Dendritic cell treated with granulocyte-macrophage colony-stimulating factor and Interleukin-4, amounts not matched to agents 40 ng/mL and 50 ng/mL, for 4 days (primary cell): Measurements from ENCODE around the gene SELENBP1.
"Not testable (repeated sequence)": the region's sequence is repeated elsewhere in the genome, so short reads cannot be mapped to it uniquely, and the experiment has no call there.

Source experiments
- H3K27ac Mint-ChIP-seq: one replicate; pipeline ENCODE4 v1.8.0; 2022; ENCODE audit warnings: mild to moderate bottlenecking, mixed read lengths
- H3K27me3 Mint-ChIP-seq: one replicate; pipeline ENCODE4 v1.8.0; 2022; ENCODE audit warnings: mild to moderate bottlenecking, mixed read lengths
- H3K36me3 Mint-ChIP-seq: one replicate; pipeline ENCODE4 v1.8.0; 2022; ENCODE audit warnings: low read depth, mixed read lengths
- H3K4me1 Mint-ChIP-seq: one replicate; pipeline ENCODE4 v1.8.0; 2022; ENCODE audit warnings: low read depth, mixed read lengths
- H3K4me3 Mint-ChIP-seq: one replicate; pipeline ENCODE4 v1.8.0; 2022; ENCODE audit warnings: mild to moderate bottlenecking, moderate library complexity, mixed read lengths
- H3K9me3 Mint-ChIP-seq: one replicate; pipeline ENCODE4 v1.8.0; 2022; ENCODE audit warnings: mixed read lengths
- intact Hi-C: fragments of 100-400 bp; cut with micrococcal nuclease; formaldehyde crosslinking; loops from one replicate; pipeline ENCODE4 v1.15.0; 2022

The SELENBP1 gene

GRCh38 chr1:151368393-151369301 lies 3.9 kb downstream of the SELENBP1 start:
- Mint-ChIP-seq H3K27me3 (no peaks in the 10 kb centered on the region), H3K36me3 (no peaks in the 10 kb centered on the region), H3K27ac (no peak overlapping the region), H3K4me1 (peaks cover 51% of the 10 kb centered on the region), H3K9me3 (peaks cover under 1% of the 10 kb centered on the region), H3K4me3 (no peak overlapping the region)
- intact Hi-C loops = no loop called here

- intact Hi-C loops = no loop called here
- Mint-ChIP-seq H3K27me3 (no peaks in the 10 kb centered on the region), H3K9me3 (peaks cover 9% of the 10 kb centered on the region), H3K36me3 (no peaks in the 10 kb centered on the region), H3K4me3 (no peak overlapping the region), H3K27ac (no peak overlapping the region), H3K4me1 (peaks cover 43% of the 10 kb centered on the region)
Measured at GRCh38 chr1:151367658-151368392, 4.7 kb downstream of the SELENBP1 start.

DNA sequence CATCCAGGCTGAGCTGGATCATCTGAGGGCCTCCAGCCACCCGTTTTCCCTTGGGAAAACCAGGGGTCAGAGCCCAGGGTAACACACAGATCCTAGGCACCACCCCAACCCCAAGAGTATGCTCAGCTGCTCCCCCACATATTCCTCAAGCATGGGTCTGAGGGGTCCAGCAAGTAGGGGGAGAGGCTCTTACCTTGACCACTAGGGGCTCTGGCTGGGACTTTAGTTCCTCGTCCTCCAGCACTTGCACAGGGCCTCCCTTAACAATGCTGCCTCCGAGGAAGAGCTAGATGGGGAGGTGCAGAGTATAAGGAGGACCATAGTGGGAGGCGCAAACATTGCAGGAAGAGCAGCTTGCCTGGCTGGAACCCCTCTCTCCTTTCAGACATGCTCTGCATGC lies 7.5 kb downstream of the SELENBP1 start:
- intact Hi-C loops = no loop called here
- Mint-ChIP-seq H3K36me3 (peaks cover 8% of the 10 kb centered on the region), H3K9me3 (peaks cover 23% of the 10 kb centered on the region), H3K27ac (no peak overlapping the region), H3K4me3 (no peak overlapping the region), H3K27me3 (no peaks in the 10 kb centered on the region), H3K4me1 (peaks cover 30% of the 10 kb centered on the region)

GRCh38 chr1:151362308-151363155 lies 10.0 kb downstream of the SELENBP1 start:
- intact Hi-C loops = no loop called here
- H3K27ac Mint-ChIP-seq = peak overlapping the region; percentile 10
- H3K36me3 Mint-ChIP-seq = peaks cover 8% of the 10 kb centered on the region
- H3K4me1 Mint-ChIP-seq = peaks cover 14% of the 10 kb centered on the region
- H3K4me3 Mint-ChIP-seq = no peak overlapping the region
- peaks cover 23% of the 10 kb centered on the region for H3K9me3 Mint-ChIP-seq
- no peaks in the 10 kb centered on the region for H3K27me3 Mint-ChIP-seq

GRCh38 chr1:151361883-151362282 lies 10.6 kb downstream of the SELENBP1 start:
- Mint-ChIP-seq H3K4me3 (no peak overlapping the region), H3K36me3 (peaks cover 8% of the 10 kb centered on the region), H3K27me3 (no peaks in the 10 kb centered on the region), H3K4me1 (peaks cover 15% of the 10 kb centered on the region), H3K27ac (peak overlapping the region; percentile 7), H3K9me3 (peaks cover 23% of the 10 kb centered on the region)
- intact Hi-C loops = no loop called here

- intact Hi-C loops = no loop called here
- Mint-ChIP-seq H3K27me3 (no peaks in the 10 kb centered on the region), H3K9me3 (peaks cover 10% of the 10 kb centered on the region), H3K27ac (no peak overlapping the region), H3K4me3 (no peak overlapping the region), H3K36me3 (peaks cover 7% of the 10 kb centered on the region), H3K4me1 (peaks cover 17% of the 10 kb centered on the region)
Measured at GRCh38 chr1:151356696-151357095, 15.8 kb downstream of the SELENBP1 start.

GRCh38 chr1:151352021-151352718 lies 20.3 kb downstream of the SELENBP1 start:
- peaks cover 20% of the 10 kb centered on the region for H3K4me1 Mint-ChIP-seq
- no peaks in the 10 kb centered on the region for H3K27me3 Mint-ChIP-seq
- H3K27ac Mint-ChIP-seq = peak overlapping the region; percentile 66
- H3K9me3 Mint-ChIP-seq = peaks cover 7% of the 10 kb centered on the region
- H3K36me3 Mint-ChIP-seq = peaks cover 9% of the 10 kb centered on the region
- intact Hi-C loops = no loop called here
- no peak overlapping the region for H3K4me3 Mint-ChIP-seq

- H3K4me1 Mint-ChIP-seq = peaks cover 26% of the 10 kb centered on the region
- H3K36me3 Mint-ChIP-seq = peaks cover 27% of the 10 kb centered on the region
- H3K27me3 Mint-ChIP-seq, H3K4me3 Mint-ChIP-seq, intact Hi-C loops, H3K9me3 Mint-ChIP-seq, H3K27ac Mint-ChIP-seq: not testable (repeated sequence)
Measured at GRCh38 chr1:151350323-151350722, 22.2 kb downstream of the SELENBP1 start.

- Mint-ChIP-seq H3K27me3 (no peaks in the 10 kb centered on the region), H3K36me3 (peaks cover 53% of the 10 kb centered on the region), H3K27ac (peak overlapping the region; percentile 97), H3K4me3 (peak overlapping the region; percentile 85), H3K9me3 (peaks cover 7% of the 10 kb centered on the region), H3K4me1 (peaks cover 52% of the 10 kb centered on the region)
- intact Hi-C loops = loop anchor here (2.0 kb wide), 2 partner anchors 21 to 51 kb away; partner anchors contain the start of genes PI4KB and PSMB4
Measured at GRCh38 chr1:151347523-151348246, 24.8 kb downstream of the SELENBP1 start.

- intact Hi-C loops = loop anchor here (2.0 kb wide), 2 partner anchors 20 to 52 kb away; partner anchors contain the start of genes PI4KB and PSMB4
- H3K36me3 Mint-ChIP-seq = peaks cover 57% of the 10 kb centered on the region
Measured at GRCh38 chr1:151346769-151347522, 25.6 kb downstream of the SELENBP1 start, which contains the start of gene RFX5. TSS of gene RFX5 (minus strand) at chr1:151347252. CDS start at chr1:151346320, 932 bp downstream.

GRCh38 chr1:151346082-151346768 lies 26.3 kb downstream of the SELENBP1 start:
- H3K9me3 Mint-ChIP-seq = no peaks in the 10 kb centered on the region
- peaks cover 63% of the 10 kb centered on the region for H3K4me1 Mint-ChIP-seq
- peak overlapping the region; percentile 97 for H3K27ac Mint-ChIP-seq
- no peaks in the 10 kb centered on the region for H3K27me3 Mint-ChIP-seq
- intact Hi-C loops = loop anchor here (2.0 kb wide), 2 partner anchors 19 to 53 kb away; partner anchors contain the start of genes PI4KB and PSMB4
- peaks cover 60% of the 10 kb centered on the region for H3K36me3 Mint-ChIP-seq
- H3K4me3 Mint-ChIP-seq = peak overlapping the region; percentile 85

More at GRCh38 chr1:151346769-151347522, 25.6 kb downstream of the SELENBP1 start, which contains the start of gene RFX5:
- peak within 1 kb of the TSS; percentile 97 for H3K27ac Mint-ChIP-seq
- H3K4me1 Mint-ChIP-seq = peaks cover 60% of the 10 kb centered on the region
- no peaks in the 10 kb centered on the region for H3K27me3 Mint-ChIP-seq
- H3K9me3 Mint-ChIP-seq = peaks cover 3% of the 10 kb centered on the region
- peak within 1 kb of the TSS; percentile 85 for H3K4me3 Mint-ChIP-seq
